NCI-H2029 (cell line): ENCODE measurements around the gene ETV1.
"Not testable (repeated sequence)": the region's sequence is repeated elsewhere in the genome, so short reads cannot be mapped to it uniquely, and the experiment has no call there.

ENCODE experiments used
- DNase-seq: peaks from one replicate; lab custom pipeline; 2025; lab: John Stamatoyannopoulos, UW

ETV1 gene

GRCh38 chr7:13932131-13932530 lies 57.3 kb downstream of the ETV1 start:
- DNase-seq, result no peak

GRCh38 chr7:13921062-13921461 lies 68.4 kb downstream of the ETV1 start:
- DNase-seq, result no peak

GRCh38 chr7:13920053-13920697 lies 69.3 kb downstream of the ETV1 start:
- DNase-seq, result peak; percentile 91

DNA sequence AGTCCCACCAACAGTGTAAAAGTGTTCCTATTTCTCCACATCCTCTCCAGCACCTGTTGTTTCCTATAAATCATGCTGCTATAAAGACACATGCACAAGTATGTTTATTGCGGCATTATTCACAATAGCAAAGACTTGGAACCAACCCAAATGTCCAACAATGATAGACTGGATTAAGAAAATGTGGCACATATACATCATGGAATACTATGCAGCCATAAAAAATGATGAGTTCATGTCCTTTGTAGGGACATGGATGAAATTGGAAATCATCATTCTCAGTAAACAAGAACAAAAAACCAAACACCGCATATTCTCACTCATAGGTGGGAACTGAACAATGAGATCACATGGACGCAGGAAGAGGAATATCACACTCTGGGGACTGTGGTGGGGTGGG lies 71.1 kb downstream of the ETV1 start:
- not testable (repeated sequence) for DNase-seq

- DNase-seq, result not testable (repeated sequence)
Observed at GRCh38 chr7:13917103-13917502, 72.4 kb downstream of the ETV1 start.

- no peak for DNase-seq
Observed at GRCh38 chr7:13915891-13916290, 73.6 kb downstream of the ETV1 start.

- DNase-seq, result no peak
Observed at GRCh38 chr7:13912715-13913278, 76.7 kb downstream of the ETV1 start.

- no peak for DNase-seq
Observed at GRCh38 chr7:13911909-13912308, 77.6 kb downstream of the ETV1 start.

GRCh38 chr7:13910805-13911551 lies 78.5 kb downstream of the ETV1 start:
- DNase-seq, result no peak

- DNase-seq, result no peak
Observed at GRCh38 chr7:13908667-13909397, 80.6 kb downstream of the ETV1 start.

DNA sequence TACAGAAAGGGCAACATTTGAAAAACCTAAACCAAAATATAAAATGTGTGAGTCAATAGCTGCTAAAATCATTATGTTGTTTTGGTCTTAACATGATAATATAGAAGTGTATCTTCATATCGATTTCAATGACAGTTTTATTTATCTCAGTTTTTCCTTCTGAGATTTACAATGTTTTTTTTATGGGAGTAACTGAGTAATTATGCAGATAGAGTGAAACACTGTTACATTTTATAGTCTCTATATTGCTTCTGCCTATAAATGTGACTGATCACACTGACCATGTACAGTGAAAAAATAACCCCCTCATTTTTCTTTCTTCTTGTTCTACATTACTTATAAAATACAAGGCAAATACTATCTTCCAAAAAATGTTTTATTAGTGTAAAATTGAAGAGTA lies 81.6 kb downstream of the ETV1 start:
- no peak for DNase-seq

DNA sequence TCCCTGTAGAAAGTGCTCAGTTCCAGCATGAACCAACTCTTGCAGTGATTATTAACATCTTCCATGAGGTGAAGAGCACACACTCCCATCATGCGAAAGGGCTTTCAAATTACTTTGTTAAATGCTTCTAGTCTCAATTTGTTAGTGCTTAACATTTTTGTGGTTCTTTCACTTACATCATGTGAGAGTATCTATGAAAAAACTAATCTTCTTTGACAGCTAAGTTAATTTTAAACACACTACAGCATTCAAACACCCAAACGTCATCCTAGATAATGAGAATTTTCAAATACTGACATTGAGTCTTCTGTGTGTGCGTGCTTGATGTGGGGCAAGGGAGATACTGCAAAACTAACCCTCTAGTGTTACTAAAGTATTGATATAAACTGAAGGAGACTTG lies 84.8 kb downstream of the ETV1 start:
- no peak for DNase-seq

DNA sequence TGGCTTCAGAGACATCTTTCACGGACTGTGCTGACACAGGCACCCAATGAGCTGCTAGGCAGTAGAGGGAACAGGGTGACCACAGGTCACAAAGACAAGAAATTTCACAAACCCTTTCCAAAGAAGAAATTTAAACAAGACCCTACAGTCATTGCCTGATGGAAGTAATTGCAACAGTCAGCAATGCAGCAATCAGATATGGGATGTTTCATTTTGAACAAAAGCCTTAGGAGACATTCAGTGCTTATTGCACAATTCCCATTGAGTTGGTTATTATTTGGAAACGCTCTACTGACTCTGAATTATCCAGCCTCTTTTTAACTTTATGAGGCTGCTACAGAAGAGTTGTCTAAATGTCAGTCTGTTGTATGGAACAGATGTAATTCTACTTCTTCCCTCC lies 85.5 kb downstream of the ETV1 start:
- DNase-seq, result no peak

DNA sequence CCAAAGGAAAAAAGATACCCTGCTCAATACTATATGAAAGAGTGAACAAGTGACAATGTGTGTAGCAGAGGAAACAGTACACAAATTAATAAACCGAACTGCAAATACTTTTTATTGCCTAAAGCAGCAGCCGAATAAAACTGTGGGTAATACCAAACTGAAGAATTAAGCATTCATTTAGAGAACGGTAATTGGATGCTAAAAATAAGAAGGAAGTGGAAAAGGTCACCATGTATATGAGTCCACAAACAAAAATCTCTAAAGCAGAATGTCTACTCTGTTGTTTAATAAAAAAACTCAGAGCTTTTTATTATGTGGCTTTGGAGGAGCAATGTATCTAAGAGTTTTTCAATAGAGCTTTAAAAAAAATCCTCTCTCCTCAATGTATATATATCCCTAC lies 87.9 kb downstream of the ETV1 start:
- DNase-seq, result no peak

GRCh38 chr7:13898957-13899670 lies 90.4 kb downstream of the ETV1 start:
- no peak for DNase-seq

- no peak for DNase-seq
Observed at GRCh38 chr7:13897819-13898218, 91.6 kb downstream of the ETV1 start.

GRCh38 chr7:13894954-13895353 lies 94.5 kb downstream of the ETV1 start:
- no peak for DNase-seq

DNA sequence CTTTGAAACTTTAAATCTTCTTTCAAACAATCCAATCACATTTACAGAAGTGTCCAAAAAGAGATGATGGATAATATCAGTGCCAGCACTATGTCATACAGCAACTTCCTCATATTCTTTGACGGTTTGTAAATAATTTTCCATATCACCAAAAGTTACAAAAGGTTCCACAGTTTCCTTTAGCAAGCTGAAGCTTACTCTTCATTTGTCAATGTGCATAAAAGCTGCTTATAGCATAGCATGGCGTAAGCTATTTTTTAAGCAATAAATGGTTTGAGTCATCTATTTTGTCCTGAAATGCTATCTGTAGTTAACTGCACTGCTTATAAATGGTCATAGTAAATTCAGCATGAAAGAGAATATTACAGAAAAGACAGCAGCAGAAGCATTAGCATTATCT lies 95.1 kb downstream of the ETV1 start:
- DNase-seq, result no peak

GRCh38 chr7:13890793-13891192 lies 98.7 kb downstream of the ETV1 start:
- DNase-seq, result no peak

DNA sequence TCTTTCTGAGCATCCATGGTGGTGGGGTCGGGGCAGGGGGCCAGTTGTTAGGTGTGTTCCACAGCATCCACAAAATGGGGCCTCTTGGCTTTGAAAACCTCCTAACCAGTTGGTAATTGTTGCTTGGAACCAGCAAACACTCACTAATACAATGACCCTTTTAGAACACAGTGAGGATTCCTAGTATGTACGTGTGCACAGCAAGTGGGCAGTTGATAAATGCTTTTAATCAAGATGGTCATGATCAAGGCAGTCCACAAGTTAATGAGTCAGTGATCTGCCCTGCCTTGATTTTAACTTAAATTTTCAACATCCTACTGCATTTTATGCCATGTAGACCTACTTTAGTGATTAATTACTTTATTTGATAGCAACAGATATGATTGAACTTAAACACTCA lies 103.1 kb downstream of the ETV1 start:
- DNase-seq, result no peak

DNA sequence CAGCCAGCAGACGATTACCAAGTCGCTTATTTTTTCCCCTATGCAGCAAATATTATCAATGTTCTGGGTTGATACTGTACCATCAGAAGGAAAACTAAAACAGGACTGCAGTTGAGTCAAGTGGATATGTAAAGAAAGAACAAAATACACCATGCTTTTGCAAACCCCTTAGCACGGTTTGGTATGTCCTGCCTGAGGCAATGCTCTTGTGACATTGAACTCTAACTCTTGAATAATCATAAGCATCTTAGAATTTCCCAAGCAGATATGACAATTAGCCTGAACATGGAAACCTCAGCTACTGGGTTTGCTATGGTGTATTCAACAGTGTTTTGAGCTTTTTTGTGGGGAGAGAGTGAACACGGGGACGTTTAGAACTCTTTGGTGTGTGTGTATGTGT lies 107.4 kb downstream of the ETV1 start:
- DNase-seq, result no peak

DNA sequence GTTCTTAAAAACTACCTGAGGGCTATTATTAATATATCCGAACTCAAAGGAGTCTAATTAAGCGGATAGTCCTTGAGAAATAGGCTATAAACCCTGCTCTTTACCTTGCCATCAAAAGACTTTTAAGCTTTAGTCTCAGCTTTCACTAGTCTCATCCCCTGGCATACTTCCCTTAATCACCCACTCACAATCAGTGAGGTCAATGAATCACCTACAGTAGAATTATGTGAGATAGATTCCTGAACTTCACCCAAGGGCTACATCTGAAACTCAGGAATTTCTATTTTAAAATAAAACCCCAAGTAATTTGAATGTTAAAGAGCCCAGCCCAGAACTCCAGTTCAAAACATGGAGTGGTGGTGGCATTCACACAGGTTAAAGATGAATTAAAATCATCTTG lies 108.7 kb downstream of the ETV1 start:
- DNase-seq, result no peak
